Measurements from ENCODE around the gene PIK3R5.

PIK3R5 gene

DNA sequence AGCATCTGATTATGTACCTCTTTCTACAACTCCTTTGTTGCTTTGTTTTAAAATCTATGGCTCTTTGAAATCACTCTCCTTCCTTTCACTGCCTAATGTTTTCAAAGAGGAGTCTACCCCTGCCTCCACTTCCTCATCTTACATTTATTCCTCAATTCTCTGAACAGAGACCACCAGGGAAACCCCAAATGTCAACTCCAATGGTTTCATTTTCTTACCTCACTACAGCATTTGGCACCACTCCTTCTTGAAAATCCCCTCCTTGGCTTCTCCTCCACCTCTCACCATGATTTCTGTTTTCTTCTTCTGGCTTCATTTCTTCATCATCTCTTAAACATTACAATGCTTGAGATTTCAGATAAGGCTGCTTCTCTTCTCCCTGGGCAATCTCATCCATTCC lies 2.4 kb upstream of the PIK3R5 start:
- FAIRE-seq (no peak), DNase-seq (ENCODE audit: insufficient read length, low spot score) (no peak)
- TF ChIP-seq POLR2A (IDR thresholded peaks at IDR 0.05; ENCODE audit: low read depth, low read length): no peak

DNA sequence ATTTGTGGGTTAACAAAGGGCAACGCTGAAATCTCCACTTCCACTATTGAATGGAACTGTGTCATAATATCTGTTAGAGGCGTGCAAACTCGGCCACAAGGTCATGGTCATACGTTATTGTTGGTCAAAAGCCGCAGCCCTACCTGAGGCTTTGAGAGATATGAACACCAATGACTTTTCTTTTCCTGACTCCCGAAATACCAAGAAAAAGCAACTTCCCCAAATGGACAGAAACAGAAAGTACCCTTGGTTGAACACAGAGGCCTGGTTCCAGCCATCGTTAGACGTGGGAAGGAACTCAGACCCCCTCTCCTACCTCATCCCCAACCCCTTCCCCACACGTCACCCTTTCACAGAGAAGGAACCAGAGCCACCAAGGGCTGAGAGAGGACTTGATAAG lies 1.4 kb upstream of the PIK3R5 start:
- DNase-seq (ENCODE audit: insufficient read length, low spot score) (no peak), FAIRE-seq (no peak)
- no peak for TF ChIP-seq POLR2A (IDR thresholded peaks at IDR 0.05; ENCODE audit: low read depth, low read length)

DNA sequence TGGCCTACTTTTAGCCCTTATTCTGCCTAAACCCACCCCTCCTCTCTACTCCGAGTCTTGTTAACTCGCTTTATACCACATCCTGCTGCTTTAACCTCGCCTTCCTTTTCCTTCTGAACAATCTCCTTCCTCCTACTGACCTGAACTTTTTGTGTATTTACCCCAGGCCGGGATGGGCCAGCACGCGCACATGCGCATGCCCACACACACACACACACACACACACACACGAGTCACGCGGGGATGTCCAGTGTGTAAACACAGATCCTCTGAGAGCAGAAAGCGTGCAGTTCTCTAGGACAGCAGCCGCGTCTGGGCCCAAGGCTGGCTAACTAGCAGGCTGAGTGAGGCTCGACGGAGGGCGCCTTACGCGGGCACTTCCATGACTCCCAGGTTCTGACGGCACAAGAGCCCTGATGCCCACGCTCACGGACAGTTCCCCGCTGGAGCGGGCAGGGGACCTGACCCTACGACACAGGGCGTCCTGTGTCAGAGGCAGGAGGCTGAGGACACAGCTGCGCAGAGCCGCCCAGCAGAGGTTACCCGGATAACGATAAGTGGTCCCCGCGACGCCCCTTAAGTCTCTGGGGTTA lies 610 bp downstream of the PIK3R5 start:
- no peak for FAIRE-seq
- TF ChIP-seq POLR2A (IDR thresholded peaks at IDR 0.05; ENCODE audit: low read depth, low read length): no peak
- DNase-seq (ENCODE audit: insufficient read length, low spot score): no peak

DNA sequence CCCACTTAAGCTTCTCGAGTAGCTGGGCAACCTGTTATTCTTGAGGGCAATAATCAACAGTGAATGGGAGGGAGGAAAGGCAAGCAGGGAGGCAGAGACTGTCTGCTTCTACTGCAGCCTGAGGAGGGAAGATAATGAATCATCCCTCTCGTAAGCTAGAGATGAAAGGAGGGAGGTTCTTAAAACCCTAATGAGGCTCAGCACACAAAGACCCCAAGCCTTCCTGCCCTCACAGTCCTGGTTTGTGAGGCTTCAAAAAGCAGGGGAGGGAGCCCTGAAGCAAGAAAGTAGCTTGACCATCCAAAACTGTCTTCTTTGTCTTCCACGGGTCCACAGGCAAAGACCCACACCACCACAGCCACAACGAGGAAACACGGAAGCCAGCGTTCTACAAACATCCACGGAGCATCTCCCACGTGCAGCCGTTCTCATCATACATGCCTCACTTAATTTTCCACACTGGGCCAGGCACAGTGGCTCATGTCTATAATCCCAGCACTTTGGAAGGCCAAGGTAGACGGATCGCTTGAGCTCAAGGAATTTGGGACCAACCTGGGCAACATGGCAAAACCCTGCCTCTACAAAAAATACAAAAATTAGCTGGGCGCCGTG lies 1.8 kb downstream of the PIK3R5 start:
- no peak for DNase-seq (ENCODE audit: insufficient read length, low spot score)
- FAIRE-seq: no peak
- TF ChIP-seq POLR2A (IDR thresholded peaks at IDR 0.05; ENCODE audit: low read depth, low read length): no peak

DNA sequence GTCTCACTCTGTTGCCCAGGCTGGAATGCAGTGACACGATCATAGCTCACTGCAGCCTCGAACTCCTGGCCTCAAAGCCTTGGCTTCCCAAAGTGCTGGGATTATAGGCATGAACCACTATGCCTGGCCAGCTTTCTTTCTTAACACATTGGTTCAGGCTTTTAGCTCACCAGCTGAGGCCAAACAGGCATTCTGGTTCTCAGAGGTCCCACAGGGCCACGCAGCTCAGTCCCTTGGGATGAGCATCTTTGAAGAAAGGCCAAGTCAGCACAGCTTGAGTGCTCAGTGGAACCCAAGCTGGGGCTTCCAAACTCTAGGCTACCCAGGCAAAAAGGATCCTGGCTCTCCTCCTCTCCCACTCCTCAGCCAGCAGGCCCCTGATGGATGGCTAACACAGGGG lies 2.5 kb downstream of the PIK3R5 start:
- DNase-seq (ENCODE audit: insufficient read length, low spot score) (no peak), FAIRE-seq (no peak)
- no peak for TF ChIP-seq POLR2A (IDR thresholded peaks at IDR 0.05; ENCODE audit: low read depth, low read length)

DNA sequence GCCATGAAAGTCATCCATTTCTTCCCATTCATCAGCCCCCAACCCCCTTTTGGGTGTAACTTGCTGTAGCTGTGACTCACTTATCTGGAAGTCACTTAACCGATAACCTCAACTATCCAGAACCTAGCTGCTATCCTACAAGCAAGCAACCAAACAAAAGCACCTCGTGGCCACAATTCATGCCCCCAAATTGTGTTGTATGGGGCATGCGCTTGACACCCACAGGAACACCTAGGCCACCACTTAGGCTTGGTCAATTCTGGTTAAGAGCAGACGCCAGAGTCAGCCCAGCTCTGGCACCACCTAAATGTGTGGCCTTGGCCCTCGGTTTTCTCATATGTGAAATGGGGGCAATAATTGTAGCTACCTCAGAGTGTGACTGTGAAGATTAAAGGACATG lies 3.7 kb downstream of the PIK3R5 start:
- DNase-seq (ENCODE audit: insufficient read length, low spot score) (no peak), FAIRE-seq (no peak)
- TF ChIP-seq POLR2A (IDR thresholded peaks at IDR 0.05; ENCODE audit: low read depth, low read length): no peak

DNA sequence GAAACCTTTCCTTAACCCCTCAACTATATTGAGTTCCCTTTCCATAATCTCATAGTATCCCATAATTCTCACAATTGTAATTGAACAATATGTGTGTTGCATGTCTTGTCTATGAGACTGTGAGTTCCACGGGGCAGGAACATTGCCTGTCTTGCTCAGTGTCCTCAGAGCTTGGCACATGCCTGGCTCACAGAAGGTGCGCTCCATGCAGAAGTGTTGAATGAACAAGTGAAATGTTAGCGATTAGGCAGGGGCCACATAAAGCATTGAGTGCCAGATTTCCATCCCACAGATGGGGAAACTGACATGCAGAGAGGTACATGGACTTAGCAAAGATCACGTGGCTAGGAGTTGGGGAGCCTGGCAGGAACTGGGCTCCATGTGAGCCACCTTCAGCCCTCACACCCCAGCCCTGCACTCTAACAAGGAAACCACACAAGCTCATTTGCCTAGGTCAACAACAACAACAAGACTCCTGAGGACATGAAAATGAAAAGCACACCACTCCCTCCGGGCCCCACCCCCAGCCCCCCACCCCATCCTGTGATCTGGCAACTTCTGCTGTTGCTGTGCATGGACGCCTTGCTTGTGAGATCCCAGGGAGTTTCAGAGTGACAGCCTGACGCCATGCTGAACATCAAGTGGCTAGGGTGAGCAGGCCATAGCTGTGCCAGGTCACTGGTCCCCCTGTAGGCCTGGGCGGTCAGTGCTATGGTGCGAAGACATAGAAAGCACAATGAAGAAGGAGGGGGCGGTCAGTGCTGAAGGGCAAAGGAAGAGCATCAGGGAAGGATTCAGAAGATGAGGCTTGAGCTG lies 5.0 kb downstream of the PIK3R5 start:
- TF ChIP-seq POLR2A (IDR thresholded peaks at IDR 0.05; ENCODE audit: low read depth, low read length): no peak
- FAIRE-seq (no peak), DNase-seq (ENCODE audit: insufficient read length, low spot score) (no peak)

DNA sequence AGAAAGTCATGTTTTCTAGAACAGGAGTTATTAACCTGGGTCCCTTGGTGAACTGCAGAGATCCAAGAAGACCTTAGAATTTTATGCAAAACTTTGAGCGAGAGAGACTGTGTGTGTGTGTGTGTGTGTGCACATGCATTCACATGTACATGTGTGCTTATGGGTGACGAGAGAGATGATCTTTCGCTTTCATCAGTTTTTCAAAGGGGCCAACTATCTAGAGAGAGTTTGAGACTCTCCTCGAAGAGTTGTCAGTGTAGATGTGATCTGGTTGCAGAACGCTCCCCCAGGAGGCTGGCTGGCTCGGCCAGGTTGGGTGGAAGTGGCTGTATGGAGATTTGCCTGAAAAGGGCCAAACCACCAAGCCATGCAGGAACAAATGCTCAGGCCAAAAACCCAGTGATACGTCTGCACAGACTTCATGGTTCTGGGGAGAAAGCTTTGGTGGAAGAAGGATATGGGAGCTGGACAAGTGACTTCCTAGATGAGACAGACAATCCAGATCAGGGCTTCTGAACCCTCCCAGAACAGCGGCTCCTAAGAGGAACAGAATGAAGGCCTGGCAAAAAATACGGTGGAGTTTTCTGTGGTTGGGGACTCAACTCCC lies 6.1 kb downstream of the PIK3R5 start:
- FAIRE-seq (no peak), DNase-seq (ENCODE audit: insufficient read length, low spot score) (no peak)
- TF ChIP-seq POLR2A (IDR thresholded peaks at IDR 0.05; ENCODE audit: low read depth, low read length): no peak

DNA sequence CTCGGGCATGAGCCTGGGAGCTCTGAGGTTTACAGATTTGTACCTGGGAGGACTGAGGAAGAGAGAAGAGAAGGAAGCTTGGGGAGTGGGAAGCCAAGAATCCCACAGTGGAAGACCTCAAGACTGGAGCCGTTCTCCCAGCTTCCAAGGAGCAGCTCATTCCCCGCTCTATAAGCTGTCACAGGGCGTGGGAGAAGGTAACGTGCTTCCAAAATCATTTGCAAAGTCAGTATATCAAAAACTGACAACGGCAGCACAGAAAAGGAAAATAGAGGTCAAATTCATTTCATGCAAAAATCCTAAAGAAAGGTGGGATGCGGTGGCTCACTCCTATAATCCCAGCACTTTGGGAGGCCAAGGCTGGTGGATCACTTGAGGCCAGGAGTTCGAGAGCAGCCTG lies 7.8 kb downstream of the PIK3R5 start:
- FAIRE-seq: no peak
- no peak for DNase-seq (ENCODE audit: insufficient read length, low spot score)
- TF ChIP-seq POLR2A (IDR thresholded peaks at IDR 0.05; ENCODE audit: low read depth, low read length): no peak

DNA sequence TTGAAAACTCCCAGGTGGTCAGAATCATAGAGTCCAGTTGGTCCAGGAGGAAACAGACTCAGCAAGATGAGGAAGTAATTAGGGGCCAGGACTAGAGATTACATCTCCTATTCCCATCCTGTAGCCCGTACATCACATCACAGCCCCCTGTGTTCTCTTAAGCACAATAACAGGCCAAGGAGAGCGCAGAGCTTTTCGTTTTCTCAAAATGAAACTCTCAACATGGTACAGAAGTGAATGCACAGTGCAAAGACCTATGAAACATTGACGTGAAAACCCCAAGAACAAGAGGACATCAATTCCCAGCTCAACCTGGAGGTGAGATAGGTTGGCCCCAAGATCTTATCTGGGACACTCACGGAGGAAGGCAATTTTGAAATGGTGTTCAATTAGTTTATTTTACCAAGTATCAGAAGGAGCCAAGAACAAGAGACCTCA lies 9.0 kb downstream of the PIK3R5 start:
- no peak for DNase-seq (ENCODE audit: insufficient read length, low spot score)
- no peak for TF ChIP-seq POLR2A (IDR thresholded peaks at IDR 0.05; ENCODE audit: low read depth, low read length)
- FAIRE-seq: no peak

DNA sequence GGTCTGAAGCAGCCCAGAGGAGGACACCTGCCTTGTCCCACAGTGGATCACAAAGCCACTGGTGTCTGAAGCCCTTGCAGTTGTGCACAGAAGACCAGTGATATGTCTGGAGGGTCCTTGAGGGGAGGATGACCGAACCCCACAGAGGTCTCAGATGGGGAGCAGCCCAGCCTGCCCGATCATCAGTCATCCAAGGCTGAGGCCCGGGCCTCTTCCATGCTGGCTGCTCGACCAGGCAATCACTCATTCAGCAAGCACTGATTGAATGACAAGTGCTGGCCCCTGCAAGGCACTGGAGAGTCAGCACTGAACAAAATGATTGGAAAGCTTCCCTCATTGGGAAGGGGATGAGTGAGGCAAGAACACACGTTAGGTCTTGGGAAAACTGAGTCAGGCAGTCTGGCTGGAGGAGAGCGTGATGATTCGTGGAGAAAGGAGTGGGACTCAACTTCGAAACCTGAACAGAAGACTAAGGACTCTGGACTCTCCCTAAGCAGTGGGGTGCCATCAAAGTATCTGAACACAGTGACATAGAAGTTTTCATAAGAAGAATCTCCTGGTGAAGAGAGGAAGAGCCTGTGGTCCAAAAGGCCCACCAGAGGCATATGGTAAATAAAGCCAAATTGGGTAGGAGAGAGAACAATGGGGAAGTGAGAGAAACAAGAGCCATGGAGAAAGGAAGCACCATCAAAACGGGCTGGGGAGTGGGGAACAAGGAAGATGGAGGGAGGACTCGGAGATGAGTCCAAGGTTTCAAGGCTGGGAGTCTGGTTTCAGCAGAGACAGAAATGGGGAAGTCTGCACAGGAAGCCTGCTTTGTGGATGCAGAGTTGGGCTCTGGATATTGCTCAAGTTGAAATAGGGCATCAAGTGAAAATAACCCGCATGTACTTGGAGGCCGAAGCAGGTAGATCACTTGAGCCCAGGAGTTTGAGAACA lies 10.2 kb downstream of the PIK3R5 start:
- no peak for DNase-seq (ENCODE audit: insufficient read length, low spot score)
- TF ChIP-seq POLR2A (IDR thresholded peaks at IDR 0.05; ENCODE audit: low read depth, low read length): no peak
- no peak for FAIRE-seq

DNA sequence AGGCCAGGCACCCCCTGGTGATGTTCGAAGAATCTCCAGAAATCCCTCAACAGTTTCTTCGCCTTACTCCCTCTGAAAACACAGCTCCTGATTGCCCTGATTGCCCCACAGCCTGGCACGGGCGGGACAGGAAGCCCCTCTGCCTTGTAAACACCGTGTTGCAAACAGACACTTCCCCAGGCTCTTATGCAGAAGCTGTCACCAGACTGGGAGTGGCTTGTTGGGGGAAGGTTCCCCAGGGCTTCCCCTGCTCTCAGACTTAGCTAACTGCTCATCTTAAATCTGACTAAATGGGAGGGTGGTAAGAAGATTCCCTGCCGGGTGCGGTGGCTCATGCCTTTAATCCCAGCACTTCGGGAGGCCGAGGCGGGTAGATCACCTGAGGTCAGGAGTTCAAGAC lies 11.2 kb downstream of the PIK3R5 start:
- DNase-seq (ENCODE audit: insufficient read length, low spot score): no peak

DNA sequence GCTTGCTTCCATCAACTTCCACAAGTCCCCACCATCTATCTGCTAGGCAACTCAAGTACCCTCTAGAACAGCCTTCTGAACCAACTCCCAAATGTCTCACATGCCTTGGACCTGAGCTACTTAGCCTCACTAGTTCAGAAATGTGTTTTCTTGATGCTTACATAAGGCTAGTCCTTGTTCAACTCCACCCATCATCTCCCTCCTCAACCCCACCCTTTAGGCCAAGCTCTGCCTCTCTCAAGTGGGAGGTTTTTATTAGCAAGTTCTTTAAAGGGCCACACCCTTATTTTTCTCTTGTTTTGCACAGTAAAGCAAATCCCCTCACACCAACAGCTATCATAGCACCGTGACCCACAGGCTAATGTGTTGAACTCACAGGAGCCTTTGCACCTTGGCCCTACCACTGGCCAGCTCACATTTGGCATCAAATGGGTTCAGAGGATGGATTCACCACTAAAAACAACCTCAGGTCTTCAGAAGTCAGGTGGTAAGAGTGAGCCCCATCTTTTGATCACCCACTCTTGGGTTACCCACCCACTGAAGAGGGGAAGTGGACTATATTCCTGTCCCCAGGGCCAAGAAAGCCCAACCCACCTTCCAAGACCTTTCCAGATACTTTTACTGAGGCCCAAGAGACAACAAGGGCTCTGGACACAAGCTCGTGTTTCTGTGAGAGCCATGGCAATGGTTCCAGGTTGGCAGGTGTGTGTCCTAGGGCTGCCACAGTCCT lies 12.2 kb downstream of the PIK3R5 start:
- FAIRE-seq (no peak), DNase-seq (ENCODE audit: insufficient read length, low spot score) (no peak)

More for the DNA sequence above, 11.2 kb downstream of the PIK3R5 start:
- no peak for FAIRE-seq
- no peak for TF ChIP-seq POLR2A (IDR thresholded peaks at IDR 0.05; ENCODE audit: low read depth, low read length)

More for the DNA sequence above, 12.2 kb downstream of the PIK3R5 start:
- TF ChIP-seq POLR2A (IDR thresholded peaks at IDR 0.05; ENCODE audit: low read depth, low read length): no peak

Measured in H54 (cell line).